Ammon's horn (tissue), 1 donor: ENCODE measurements around the gene GNA14.
"Not testable (repeated sequence)": the region's sequence is repeated elsewhere in the genome, so short reads cannot be mapped to it uniquely, and the experiment has no call there.

Source experiments
- DNase-seq: peaks from one replicate; pipeline ENCODE4 v3.0.0-alpha.2; 2016; ENCODE audit warnings: low spot score

The GNA14 gene

GRCh38 chr9:77648234-77649108 lies at the start of gene GNA14:
GNA14 (minus strand) TSS chr9:77648322; CDS start chr9:77647793, 529 bp downstream.
- peak; percentile 51 for DNase-seq

GRCh38 chr9:77697238-77697984 lies 49.3 kb upstream of the GNA14 start:
- DNase-seq, result no peak

GRCh38 chr9:77690723-77691122 lies 42.6 kb upstream of the GNA14 start:
- DNase-seq, result not testable (repeated sequence)

GRCh38 chr9:77690119-77690518 lies 42.0 kb upstream of the GNA14 start:
- DNase-seq, result not testable (repeated sequence)

- not testable (repeated sequence) for DNase-seq
These were observed 39.6 kb upstream of the GNA14 start for GRCh38 chr9:77687737-77688136.

GRCh38 chr9:77680581-77680980 lies 32.5 kb upstream of the GNA14 start:
- DNase-seq, result no peak

- DNase-seq, result no peak
These were observed 31.7 kb upstream of the GNA14 start for GRCh38 chr9:77679661-77680368.

- no peak for DNase-seq
These were observed 31.0 kb upstream of the GNA14 start for GRCh38 chr9:77679088-77679487.

- no peak for DNase-seq
These were observed 29.9 kb upstream of the GNA14 start for GRCh38 chr9:77677957-77678535.

- peak; percentile 13 for DNase-seq
These were observed 29.3 kb upstream of the GNA14 start for GRCh38 chr9:77677397-77677796.

- no peak for DNase-seq
These were observed 26.0 kb upstream of the GNA14 start for GRCh38 chr9:77673941-77674791.

GRCh38 chr9:77672183-77672582 lies 24.1 kb upstream of the GNA14 start:
- DNase-seq, result no peak

GRCh38 chr9:77667151-77667550 lies 19.0 kb upstream of the GNA14 start:
- no peak for DNase-seq

- DNase-seq, result no peak
These were observed 15.6 kb upstream of the GNA14 start for GRCh38 chr9:77663754-77664153.

GRCh38 chr9:77661566-77662085 lies 13.5 kb upstream of the GNA14 start:
- DNase-seq, result no peak

GRCh38 chr9:77659926-77660325 lies 11.8 kb upstream of the GNA14 start:
- no peak for DNase-seq

GRCh38 chr9:77651203-77651602 lies 3.1 kb upstream of the GNA14 start:
- DNase-seq, result no peak

GRCh38 chr9:77649109-77649812 lies 1.1 kb upstream of the GNA14 start:
- DNase-seq, result no peak

- peak; percentile 42 for DNase-seq
These were observed 572 bp downstream of the GNA14 start for GRCh38 chr9:77647267-77648233.
